Measurements from ENCODE around the gene ACOT11.

GRCh38 chr1:54610048-54610447 is 62.0 kb downstream of the ACOT11 start:
- TF ChIP-seq, protein P1, sequence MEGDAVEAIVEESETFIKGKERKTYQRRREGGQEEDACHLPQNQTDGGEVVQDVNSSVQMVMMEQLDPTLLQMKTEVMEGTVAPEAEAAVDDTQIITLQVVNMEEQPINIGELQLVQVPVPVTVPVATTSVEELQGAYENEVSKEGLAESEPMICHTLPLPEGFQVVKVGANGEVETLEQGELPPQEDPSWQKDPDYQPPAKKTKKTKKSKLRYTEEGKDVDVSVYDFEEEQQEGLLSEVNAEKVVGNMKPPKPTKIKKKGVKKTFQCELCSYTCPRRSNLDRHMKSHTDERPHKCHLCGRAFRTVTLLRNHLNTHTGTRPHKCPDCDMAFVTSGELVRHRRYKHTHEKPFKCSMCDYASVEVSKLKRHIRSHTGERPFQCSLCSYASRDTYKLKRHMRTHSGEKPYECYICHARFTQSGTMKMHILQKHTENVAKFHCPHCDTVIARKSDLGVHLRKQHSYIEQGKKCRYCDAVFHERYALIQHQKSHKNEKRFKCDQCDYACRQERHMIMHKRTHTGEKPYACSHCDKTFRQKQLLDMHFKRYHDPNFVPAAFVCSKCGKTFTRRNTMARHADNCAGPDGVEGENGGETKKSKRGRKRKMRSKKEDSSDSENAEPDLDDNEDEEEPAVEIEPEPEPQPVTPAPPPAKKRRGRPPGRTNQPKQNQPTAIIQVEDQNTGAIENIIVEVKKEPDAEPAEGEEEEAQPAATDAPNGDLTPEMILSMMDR (conservative IDR thresholded peaks at IDR 0.05 in 1 of 2, IDR thresholded peaks at IDR 0.05 in 1 of 2; ENCODE audit: extremely low read depth in 1 of 2, insufficient read depth in 1 of 2, low read depth in 1 of 2, low read length in 2 of 2) = no peak
- no peak for TF ChIP-seq EZH2 (IDR thresholded peaks at IDR 0.05; ENCODE audit: borderline replicate concordance, low read length)

Data from mammary epithelial cell (primary cell).